SHP77 (cell line): ENCODE measurements around the gene KLK3.
"Not testable (repeated sequence)": the region's sequence is repeated elsewhere in the genome, so short reads cannot be mapped to it uniquely, and the experiment has no call there.

Source experiments
- DNase-seq, 2 experiments: peaks; one replicate each; lab custom pipeline; 2025; lab: John Stamatoyannopoulos, UW

KLK3 gene

GRCh38 chr19:50854636-50855410, at the start of gene KLK3:
TSS of gene KLK3 (plus strand) at chr19:50854915. CDS start at chr19:50854956, 41 bp downstream.
- DNase-seq, result no peak

- DNase-seq, result no peak
These were observed 45.9 kb upstream of the KLK3 start for GRCh38 chr19:50808856-50809255.

- DNase-seq, result not testable (repeated sequence)
These were observed 43.0 kb upstream of the KLK3 start for GRCh38 chr19:50811622-50812238.

GRCh38 chr19:50812474-50812873, 42.2 kb upstream of the KLK3 start:
- no peak for DNase-seq

GRCh38 chr19:50814883-50815282, 39.8 kb upstream of the KLK3 start:
- no peak for DNase-seq

- DNase-seq, result no peak
These were observed 39.3 kb upstream of the KLK3 start for GRCh38 chr19:50815439-50815838.

GRCh38 chr19:50817941-50818858, 36.5 kb upstream of the KLK3 start:
- peak in 1 of 2 experiments; percentile 66 for DNase-seq

- peak; percentile 58 to 79 for DNase-seq
These were observed 35.7 kb upstream of the KLK3 start for GRCh38 chr19:50818859-50819472.

- DNase-seq, result no peak
These were observed 35.1 kb upstream of the KLK3 start for GRCh38 chr19:50819636-50820035.

GRCh38 chr19:50820086-50820485, 34.6 kb upstream of the KLK3 start:
- DNase-seq, result no peak

GRCh38 chr19:50820549-50821247, 34.0 kb upstream of the KLK3 start:
- peak in 1 of 2 experiments; percentile 20 for DNase-seq

GRCh38 chr19:50821248-50821612, 33.5 kb upstream of the KLK3 start:
- DNase-seq, result no peak

- DNase-seq, result no peak
These were observed 33.1 kb upstream of the KLK3 start for GRCh38 chr19:50821622-50822021.

- DNase-seq, result no peak
These were observed 32.0 kb upstream of the KLK3 start for GRCh38 chr19:50822661-50823208.

GRCh38 chr19:50823389-50824042, 31.2 kb upstream of the KLK3 start, which contains the start of gene KLK1:
TSS of gene KLK1 (minus strand) at chr19:50823787. CDS start at chr19:50823748, 39 bp downstream.
- DNase-seq, result no peak

GRCh38 chr19:50826492-50827240, 28.0 kb upstream of the KLK3 start:
- no peak for DNase-seq

GRCh38 chr19:50827476-50827875, 27.2 kb upstream of the KLK3 start:
- no peak for DNase-seq

GRCh38 chr19:50829801-50830200, 24.9 kb upstream of the KLK3 start:
- no peak for DNase-seq

- no peak for DNase-seq
These were observed 24.3 kb upstream of the KLK3 start for GRCh38 chr19:50830266-50831025.
